WTC11 (cell line): ENCODE measurements around the gene FAM228A. TPM values are rescaled to one million over a fixed set of nuclear protein-coding genes. Genes with fewer than 3 reads are reported as not detected.

ENCODE experiments used
- ATAC-seq: fragments of 200-7000 bp; cut with Tn5 transposase; 2 replicates; pipeline ENCODE4 v1.10.0; 2021; ENCODE audit warnings: mild to moderate bottlenecking, moderate library complexity
- CTCF ChIA-PET: fragments of 300-600 bp; sonication (Branson Sonifier 250); formaldehyde crosslinking; loops from one replicate; lab custom pipeline; 2021; ENCODE audit warnings: antibody characterized with exemption; lab: Charles Lee
- POLR2A ChIA-PET: fragments of 350-600 bp; sonication (Branson Sonifier 250); formaldehyde crosslinking; loops from one replicate; lab custom pipeline; 2021; ENCODE audit warnings: antibody characterized with exemption; lab: Charles Lee
- DNase-seq: peaks from one replicate; pipeline ENCODE4 v3.0.0; 2021; ENCODE audit warnings: low spot score
- H3K27ac Mint-ChIP-seq: 2 replicates; pipeline ENCODE4 v1.8.0; 2021; ENCODE audit warnings: mixed read lengths
- H3K27me3 Mint-ChIP-seq: 2 replicates; pipeline ENCODE4 v1.8.0; 2021; ENCODE audit warnings: low read depth, mild to moderate bottlenecking, moderate library complexity, mixed read lengths
- H3K36me3 Mint-ChIP-seq: 2 replicates; pipeline ENCODE4 v1.8.0; 2021; ENCODE audit warnings: mixed read lengths
- H3K4me1 Mint-ChIP-seq: 2 replicates; pipeline ENCODE4 v1.8.0; 2022; ENCODE audit warnings: mixed read lengths
- H3K4me3 Mint-ChIP-seq: 2 replicates; pipeline ENCODE4 v1.8.0; 2021; ENCODE audit warnings: mild to moderate bottlenecking, moderate library complexity, mixed read lengths
- H3K9me3 Mint-ChIP-seq: 2 replicates; pipeline ENCODE4 v1.8.0; 2021; ENCODE audit warnings: mixed read lengths
- ATF1 ChIP-seq: sonication (generic); formaldehyde crosslinking; IDR thresholded peaks from 2 replicates; pipeline ENCODE4 v1.8.1; 2023; ENCODE audit warnings: mild to moderate bottlenecking, moderate library complexity, missing genetic modification reagents
- CBFB ChIP-seq: sonication (generic); formaldehyde crosslinking; IDR thresholded peaks from 2 replicates; pipeline ENCODE4 v1.8.1; 2022; ENCODE audit warnings: mild to moderate bottlenecking, low read depth, missing genetic modification reagents
- CTCF ChIP-seq: fragments of 200-600 bp; IDR thresholded peaks from 2 replicates; pipeline ENCODE4 v1.8.0; 2022; ENCODE audit warnings: antibody characterized with exemption
- E2F4 ChIP-seq: sonication (generic); formaldehyde crosslinking; IDR thresholded peaks from 2 replicates; pipeline ENCODE4 v1.8.1; 2022; ENCODE audit warnings: low read depth, mild to moderate bottlenecking, moderate library complexity, missing genetic modification reagents, borderline replicate concordance
- E2F5 ChIP-seq: sonication (generic); formaldehyde crosslinking; IDR thresholded peaks from 2 replicates; pipeline ENCODE4 v1.8.1; 2022; ENCODE audit warnings: mild to moderate bottlenecking, moderate library complexity, missing genetic modification reagents
- GABPB1 ChIP-seq: sonication (generic); formaldehyde crosslinking; IDR thresholded peaks from 2 replicates; pipeline ENCODE4 v1.8.1; 2023; ENCODE audit warnings: mild to moderate bottlenecking, missing genetic modification reagents
- IRF1 ChIP-seq: sonication (generic); formaldehyde crosslinking; IDR thresholded peaks from 2 replicates; pipeline ENCODE4 v1.8.0; 2023; ENCODE audit warnings: missing genetic modification reagents
- KAT7 ChIP-seq: sonication (generic); formaldehyde crosslinking; IDR thresholded peaks from 2 replicates; pipeline ENCODE4 v1.8.1; 2023; ENCODE audit warnings: missing genetic modification reagents, mild to moderate bottlenecking, borderline replicate concordance
- MXD4 ChIP-seq: fragments of 250-450 bp; sonication (Bioruptor Pico); IDR thresholded peaks from 2 replicates; pipeline ENCODE4 v1.8.0; 2021; ENCODE audit warnings: mild to moderate bottlenecking, moderate library complexity, borderline replicate concordance
- NR1H2 ChIP-seq: sonication (generic); formaldehyde crosslinking; IDR thresholded peaks from 2 replicates; pipeline ENCODE4 v1.9.0; 2021; ENCODE audit warnings: mild to moderate bottlenecking, moderate library complexity, missing genetic modification reagents
- NR2C2 ChIP-seq: sonication (generic); formaldehyde crosslinking; IDR thresholded peaks from 2 replicates; pipeline ENCODE4 v1.8.0; 2022; ENCODE audit warnings: mild to moderate bottlenecking, missing genetic modification reagents
- RELA ChIP-seq: sonication (generic); formaldehyde crosslinking; IDR thresholded peaks from 2 replicates; pipeline ENCODE4 v1.8.1; 2022; ENCODE audit warnings: missing genetic modification reagents, mild to moderate bottlenecking, borderline replicate concordance
- SP1 ChIP-seq: sonication (generic); formaldehyde crosslinking; conservative IDR thresholded peaks from 2 replicates; pipeline ENCODE4 v1.8.1; 2022; ENCODE audit warnings: missing genetic modification reagents
- ZBTB43 ChIP-seq: sonication (generic); formaldehyde crosslinking; IDR thresholded peaks from 2 replicates; pipeline ENCODE4 v1.8.1; 2023; ENCODE audit warnings: mild to moderate bottlenecking, missing genetic modification reagents
- ZNF138 ChIP-seq: sonication (generic); formaldehyde crosslinking; conservative IDR thresholded peaks from 2 replicates; pipeline ENCODE4 v1.8.1; 2022; ENCODE audit warnings: mild to moderate bottlenecking, moderate library complexity, missing genetic modification reagents
- ZNF232 ChIP-seq: sonication (generic); formaldehyde crosslinking; IDR thresholded peaks from 2 replicates; pipeline ENCODE4 v1.8.0; 2022; ENCODE audit warnings: mild to moderate bottlenecking, missing genetic modification reagents
- ZNF416 ChIP-seq: fragments of 250-450 bp; sonication (Bioruptor Pico); IDR thresholded peaks from 2 replicates; pipeline ENCODE4 v1.9.0; 2021; ENCODE audit warnings: mild to moderate bottlenecking, inconsistent platforms
- ZNF423 ChIP-seq: fragments of 250-450 bp; sonication (Bioruptor Pico); IDR thresholded peaks from 2 replicates; pipeline ENCODE4 v2.1.2; 2022; ENCODE audit warnings: mild to moderate bottlenecking, moderate library complexity
- ZNF532 ChIP-seq: fragments of 250-450 bp; sonication (Bioruptor Pico); IDR thresholded peaks from 2 replicates; pipeline ENCODE4 v1.9.0; 2021; ENCODE audit warnings: mild to moderate bottlenecking, borderline replicate concordance
- ZSCAN18 ChIP-seq: fragments of 250-450 bp; sonication (Bioruptor Pico); IDR thresholded peaks from 2 replicates; pipeline ENCODE4 v2.1.2; 2022; ENCODE audit warnings: mild to moderate bottlenecking, moderate library complexity
- total RNA-seq: library from RNA; stranded (reverse); gene quantifications from 3 replicates; pipeline ENCODE4 v1.2.3, GENCODE V29; 2021

The FAM228A gene
- total RNA-seq, 1 experiment from 2014 or later = 0.09 TPM

GRCh38 chr2:24208490-24208889 lies 33.6 kb downstream of the FAM228A start (continued):
- TF ChIP-seq CTCF (no peak), E2F4 (CRISPR knock-in tag) (no peak), ZNF532 (no peak), ZSCAN18 (CRISPR knock-in tag) (no peak)
- TF ChIP-seq, all 79 proteins: peak for 0

- no peak for ATAC-seq
- Mint-ChIP-seq H3K4me1 (0 out of 2 replicates have a peak, but pooled peaks cover 3% of the 10 kb centered on the region), H3K9me3 (no peaks in the 10 kb centered on the region), H3K36me3 (no peaks in the 10 kb centered on the region; the same call in 1 of the 2 replicates), H3K27me3 (no peaks in the 10 kb centered on the region), H3K27ac (no peak overlapping the region)
- POLR2A ChIA-PET = no interaction called here
- no peak for DNase-seq
- CTCF ChIA-PET = interaction anchor here (1.4 to 3.2 kb wide), 2 partner anchors 125 to 283 kb away, joined by 4 to 12 read pairs; partner anchors contain the start of genes ATAD2B and TP53I3
- TF ChIP-seq RELA (CRISPR knock-in tag) (no peak), NR2C2 (CRISPR knock-in tag) (no peak), KAT7 (CRISPR knock-in tag) (no peak), ZNF416 (CRISPR knock-in tag) (no peak), NR1H2 (CRISPR knock-in tag) (no peak), ATF1 (CRISPR knock-in tag) (no peak), IRF1 (no peak), ZNF138 (CRISPR knock-in tag) (no peak), GABPB1 (no peak)
- TF ChIP-seq, all 79 proteins: peak for 0
- H3K4me3 Mint-ChIP-seq = no peak overlapping the region
Observed at GRCh38 chr2:24209389-24210105, 34.7 kb downstream of the FAM228A start.

- POLR2A ChIA-PET = no interaction called here
- ATAC-seq = no peak
- TF ChIP-seq ZNF423 (CRISPR knock-in tag) = no peak
- TF ChIP-seq MXD4 (CRISPR knock-in tag) = no peak
- TF ChIP-seq RELA (CRISPR knock-in tag) = no peak
- no peak for TF ChIP-seq SP1 (CRISPR knock-in tag)
- TF ChIP-seq E2F5 (CRISPR knock-in tag) = no peak
- no peak for TF ChIP-seq ZNF232 (CRISPR knock-in tag)
- no peak for TF ChIP-seq GABPB1
- TF ChIP-seq ZBTB43 (CRISPR knock-in tag) = no peak
- no peak for TF ChIP-seq CBFB (CRISPR knock-in tag)
Observed at GRCh38 chr2:24210106-24210455, 35.2 kb downstream of the FAM228A start.

More at GRCh38 chr2:24210106-24210455, 35.2 kb downstream of the FAM228A start:
- Mint-ChIP-seq H3K27me3 (no peaks in the 10 kb centered on the region), H3K27ac (no peak overlapping the region), H3K36me3 (no peaks in the 10 kb centered on the region), H3K9me3 (no peaks in the 10 kb centered on the region), H3K4me1 (0 out of 2 replicates have a peak, but pooled peaks cover 3% of the 10 kb centered on the region), H3K4me3 (no peak overlapping the region)
- no peak for DNase-seq
- CTCF ChIA-PET = interaction anchor here (1.4 to 3.2 kb wide), 2 partner anchors 126 to 283 kb away, joined by 4 to 12 read pairs; partner anchors contain the start of genes ATAD2B and TP53I3
